Smooth muscle cell of trachea (primary cell): ENCODE data around the gene SAV1. TPM values are rescaled to one million over a fixed set of nuclear protein-coding genes. Genes with fewer than 3 reads are reported as not detected.

Source experiments
- total RNA-seq: library from RNA; depleted of rRNA; stranded (reverse); fragments of >200 nt; gene quantifications from 2 replicates; pipeline ENCODE4 v1.2.1, GENCODE V29; 2014

Gene SAV1
- 50.0 and 60.9 TPM in 2 replicates for total RNA-seq

DNA sequence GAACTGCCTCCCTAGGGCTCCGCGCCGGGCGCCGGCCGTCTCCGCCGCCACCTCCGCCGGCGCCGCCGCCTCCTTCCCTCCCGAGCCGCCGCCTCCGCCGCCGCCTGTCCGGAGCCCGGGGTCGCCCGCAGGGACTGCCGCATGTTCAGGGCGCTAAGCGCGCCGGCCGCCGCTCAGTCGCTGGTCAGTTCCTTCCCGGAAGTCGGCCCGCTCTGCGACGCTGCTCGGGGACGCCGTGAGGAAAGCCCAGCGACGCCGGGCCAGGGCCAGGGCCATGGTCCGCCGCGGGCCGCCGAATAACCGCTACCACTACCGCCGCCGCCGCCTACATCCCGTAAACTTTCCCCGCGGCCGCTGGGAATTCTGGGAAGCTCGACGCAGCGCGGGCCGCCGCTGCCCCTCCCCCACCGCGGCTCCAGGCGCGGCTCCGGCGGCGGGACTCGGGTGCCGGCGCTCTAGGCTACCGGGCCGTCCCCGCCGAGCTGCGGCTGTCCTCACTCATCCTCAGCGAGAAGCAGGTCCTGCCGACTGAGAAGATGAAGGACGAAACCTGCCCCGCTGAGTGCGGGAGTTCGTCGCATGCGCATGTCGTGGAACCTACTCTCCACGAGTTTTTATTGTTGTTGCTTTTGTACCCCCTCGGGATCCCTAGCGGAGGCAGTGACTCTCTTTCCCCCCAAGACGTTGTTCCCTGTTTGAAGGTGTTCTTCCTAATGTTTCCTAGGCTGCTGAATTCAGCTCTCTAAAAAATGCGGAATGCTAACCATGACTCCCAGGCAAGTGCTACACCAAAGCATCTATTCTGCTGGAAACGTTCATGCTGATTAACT is at the start of gene SAV1:
TSS of gene SAV1 (minus strand) at position 311 of the 830 bp plus-strand sequence. CDS start 339 bp downstream, outside the sequence.

Other genes starting within 250 kb of the SAV1 start
- 52.5 and 59.7 TPM in 2 replicates for gene MAP4K5, start 135.7 kb downstream of the SAV1 start, total RNA-seq
- gene ATL1, start 108.2 kb downstream of the SAV1 start, total RNA-seq: 10.3 and 13.8 TPM in 2 replicates
- gene NIN, start 162.9 kb upstream of the SAV1 start, total RNA-seq: 29.6 and 43.5 TPM in 2 replicates
- not detected in 2 replicates for gene ABHD12B, start 203.7 kb upstream of the SAV1 start, total RNA-seq